ENCODE measurements around the gene FARS2. TPM values are rescaled to one million over a fixed set of nuclear protein-coding genes. Genes with fewer than 3 reads are reported as not detected.

FARS2 gene
- total and polyA plus RNA-seq, 9 of the 15 experiments (the other 6 are each of a cell fraction or from before 2014, with no cell fraction given), result 16.5 to 62.2 (median 27.0) TPM

DNA sequence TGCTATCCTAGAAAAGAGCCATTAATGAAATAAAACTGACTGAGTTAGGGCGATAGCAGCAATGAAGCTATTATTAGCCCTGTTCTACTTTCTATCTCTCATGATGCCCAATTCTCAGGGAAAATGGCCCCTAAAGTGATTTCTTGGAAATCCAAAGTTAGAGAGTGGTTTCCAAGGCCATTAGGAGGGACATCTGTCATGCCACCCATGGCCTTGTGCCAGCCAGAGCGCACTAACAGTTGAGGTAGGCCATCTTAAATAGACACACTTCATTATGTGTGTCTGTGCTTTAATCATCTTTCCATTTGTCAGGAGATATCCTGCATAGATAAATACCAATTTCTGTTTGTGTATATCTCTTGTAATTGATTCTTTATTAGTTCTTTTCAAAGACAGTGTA lies 483.8 kb downstream of the FARS2 start:
- POLR2A ChIA-PET, result no interaction called here
- 43% methylated on average over 2 of the region's 2 CpGs for WGBS (ENCODE audit: insufficient coverage, low coverage, missing lambda C conversion rate)
- no peaks in the 10 kb centered on the region for H3K36me3 ChIP-seq (ENCODE audit: control insufficient read depth, insufficient read depth, low read length)

More for the DNA sequence above, 483.8 kb downstream of the FARS2 start:
- Histone ChIP-seq H3K4me3 (no peak overlapping the region), H3K79me2 (ENCODE audit: control insufficient read depth, insufficient read depth, low read length) (no peaks in the 10 kb centered on the region), H3K4me1 (replicated peaks in 1 of 2; ENCODE audit: control insufficient read depth in 2 of 2, insufficient read depth in 2 of 2, low read length in 2 of 2) (no peaks in the 10 kb centered on the region), H3K9me3 (replicated peaks; ENCODE audit: control insufficient read depth, insufficient read depth, low read depth, low read length) (no peaks in the 10 kb centered on the region), H4K20me1 (replicated peaks; ENCODE audit: control insufficient read depth, insufficient read depth, low read length) (peaks cover 9% of the 10 kb centered on the region; the same call in 1 of the 2 replicates), H3K27me3 (ENCODE audit: control insufficient read depth in 2 of 2, insufficient read depth in 2 of 2, low read length in 2 of 2) (peaks cover 0 to 19% of the 10 kb centered on the region in 2 experiments; a peak in 1 of 5 replicates), H3K27ac (ENCODE audit: extremely low read depth, low read depth, low read length) (no peak overlapping the region), H3K9me1 (ENCODE audit: control insufficient read depth, insufficient read depth, low read length) (no peaks in the 10 kb centered on the region), H3K4me2 (ENCODE audit: insufficient read depth, low read length) (no peak overlapping the region), H3K9ac (ENCODE audit: insufficient read depth in 1 of 2, low read depth in 2 of 2, low read length in 2 of 2) (no peak overlapping the region), H2AFZ (ENCODE audit: low read depth, low read length) (no peak overlapping the region)
- CTCF ChIA-PET (ENCODE audit: low intra/inter-chr PET ratio), result no interaction called here
- intact Hi-C loops (cut with micrococcal nuclease) (no loop called here), in situ Hi-C loops (cut with MboI) (no loop called here)
- BruUV-seq (replicated peaks), result no TSS peak
- DNase-seq (ENCODE audit: extremely low read depth in 1 of 4, low spot score in 3 of 4), result no peak
- ATAC-seq, result no peak
- TF ChIP-seq MBD2 (IDR thresholded peaks at IDR 0.05; ENCODE audit: borderline replicate concordance, low read depth), result no peak
- TF ChIP-seq, protein P1, sequence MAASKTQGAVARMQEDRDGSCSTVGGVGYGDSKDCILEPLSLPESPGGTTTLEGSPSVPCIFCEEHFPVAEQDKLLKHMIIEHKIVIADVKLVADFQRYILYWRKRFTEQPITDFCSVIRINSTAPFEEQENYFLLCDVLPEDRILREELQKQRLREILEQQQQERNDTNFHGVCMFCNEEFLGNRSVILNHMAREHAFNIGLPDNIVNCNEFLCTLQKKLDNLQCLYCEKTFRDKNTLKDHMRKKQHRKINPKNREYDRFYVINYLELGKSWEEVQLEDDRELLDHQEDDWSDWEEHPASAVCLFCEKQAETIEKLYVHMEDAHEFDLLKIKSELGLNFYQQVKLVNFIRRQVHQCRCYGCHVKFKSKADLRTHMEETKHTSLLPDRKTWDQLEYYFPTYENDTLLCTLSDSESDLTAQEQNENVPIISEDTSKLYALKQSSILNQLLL (CRISPR knock-in tag; IDR thresholded peaks at IDR 0.05; ENCODE audit: borderline replicate concordance), result no peak
- no peak for TF ChIP-seq ZNF699 (CRISPR knock-in tag; IDR thresholded peaks at IDR 0.05; ENCODE audit: insufficient replicate concordance)
- no peak for TF ChIP-seq LARP7 (IDR thresholded peaks at IDR 0.05)
- TF ChIP-seq POLR2B (IDR thresholded peaks at IDR 0.05; ENCODE audit: low read depth, partially characterized antibody), result no peak
- TF ChIP-seq ZBTB8A (IDR thresholded peaks at IDR 0.05; ENCODE audit: partially characterized antibody), result no peak
- no peak for FAIRE-seq
